ENCODE data around the gene PTPRD.
"Not testable (repeated sequence)": the region's sequence is repeated elsewhere in the genome, so short reads cannot be mapped to it uniquely, and the experiment has no call there.

PTPRD gene

GRCh38 chr9:9099646-9100045 lies 1513.2 kb downstream of the PTPRD start:
- no peak for DNase-seq

- not testable (repeated sequence) for DNase-seq
Observed at GRCh38 chr9:9097254-9097653, 1515.5 kb downstream of the PTPRD start.

- no peak for DNase-seq
Observed at GRCh38 chr9:9091387-9091786, 1521.4 kb downstream of the PTPRD start.

GRCh38 chr9:9079473-9079872 lies 1533.3 kb downstream of the PTPRD start:
- DNase-seq = no peak

GRCh38 chr9:9078301-9078700 lies 1534.5 kb downstream of the PTPRD start:
- no peak for DNase-seq

GRCh38 chr9:9061627-9062026 lies 1551.2 kb downstream of the PTPRD start:
- no peak for DNase-seq

- DNase-seq = no peak
Observed at GRCh38 chr9:9054354-9054992, 1558.3 kb downstream of the PTPRD start.

- DNase-seq = no peak
Observed at GRCh38 chr9:9045572-9045971, 1567.2 kb downstream of the PTPRD start.

GRCh38 chr9:9045072-9045471 lies 1567.7 kb downstream of the PTPRD start:
- no peak for DNase-seq

GRCh38 chr9:9043788-9044187 lies 1569.0 kb downstream of the PTPRD start:
- not testable (repeated sequence) for DNase-seq

GRCh38 chr9:9041756-9042155 lies 1571.0 kb downstream of the PTPRD start:
- no peak for DNase-seq

- DNase-seq = no peak
Observed at GRCh38 chr9:9033022-9033421, 1579.8 kb downstream of the PTPRD start.

GRCh38 chr9:9016597-9016996 lies 1596.2 kb downstream of the PTPRD start:
- DNase-seq = no peak

GRCh38 chr9:9004810-9005209 lies 1608.0 kb downstream of the PTPRD start:
- DNase-seq = no peak

- no peak for DNase-seq
Observed at GRCh38 chr9:9002826-9003583, 1609.8 kb downstream of the PTPRD start.

- DNase-seq = no peak
Observed at GRCh38 chr9:8980496-8981013, 1632.2 kb downstream of the PTPRD start.

GRCh38 chr9:8978334-8978733 lies 1634.5 kb downstream of the PTPRD start:
- DNase-seq = no peak

GRCh38 chr9:8968350-8968749 lies 1644.5 kb downstream of the PTPRD start:
- not testable (repeated sequence) for DNase-seq

GRCh38 chr9:8963885-8964284 lies 1648.9 kb downstream of the PTPRD start:
- no peak for DNase-seq

- no peak for DNase-seq
Observed at GRCh38 chr9:8962084-8962483, 1650.7 kb downstream of the PTPRD start.

- DNase-seq = no peak
Observed at GRCh38 chr9:8961186-8961851, 1651.5 kb downstream of the PTPRD start.

- no peak for DNase-seq
Observed at GRCh38 chr9:8960254-8960653, 1652.5 kb downstream of the PTPRD start.

- no peak for DNase-seq
Observed at GRCh38 chr9:8958358-8958757, 1654.4 kb downstream of the PTPRD start.

GRCh38 chr9:8955315-8955714 lies 1657.5 kb downstream of the PTPRD start:
- DNase-seq = no peak
